HG03095 (cell line): ENCODE results near the gene GATA2.

Source experiments
- ATAC-seq: cut with Tn5 transposase; IDR thresholded peaks from one replicate; pipeline ENCODE4 v1.9.1; 2021; ENCODE audit warnings: moderate library complexity; ENCODE audit not compliant: unreplicated experiment

Gene GATA2

GRCh38 chr3:128488991-128489673 is 3.9 kb downstream of the GATA2 start:
- no peak for ATAC-seq

DNA sequence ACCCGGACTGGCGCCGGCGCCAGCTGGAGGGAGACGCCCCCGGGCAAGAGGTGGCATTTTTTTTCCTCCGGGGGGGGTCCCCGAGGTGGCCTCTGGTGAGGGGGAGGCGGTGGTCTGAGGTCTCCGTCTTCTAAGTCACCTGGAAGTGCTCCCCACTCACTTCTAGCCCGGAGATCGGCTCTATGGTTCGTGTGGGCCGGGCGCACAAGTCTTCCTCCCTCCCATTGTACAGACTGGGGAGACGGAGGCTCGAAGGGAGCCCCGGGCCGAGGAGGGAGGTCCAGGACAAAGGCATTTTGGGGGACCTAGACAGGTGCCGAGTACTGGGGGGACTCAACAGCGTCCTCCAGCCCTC is 4.4 kb downstream of the GATA2 start:
- ATAC-seq, result no peak

GRCh38 chr3:128487813-128488635 is 5.0 kb downstream of the GATA2 start:
- ATAC-seq, result no peak

DNA sequence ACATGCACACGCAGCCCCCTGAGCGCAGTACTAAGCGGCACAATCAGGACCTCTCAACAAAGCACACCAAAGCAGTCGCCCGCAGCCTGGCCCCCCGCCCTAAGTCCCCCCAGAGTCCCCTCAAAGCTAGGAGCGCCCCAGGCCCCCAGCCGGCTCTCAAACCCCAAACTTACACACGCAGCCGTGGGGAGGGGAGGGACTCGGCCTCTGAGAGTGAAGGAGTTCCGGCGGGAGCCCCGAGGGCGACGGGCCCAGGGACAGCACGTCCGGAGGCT is 5.5 kb downstream of the GATA2 start:
- no peak for ATAC-seq

- no peak for ATAC-seq
Observed at GRCh38 chr3:128486681-128487537, 6.1 kb downstream of the GATA2 start.

DNA sequence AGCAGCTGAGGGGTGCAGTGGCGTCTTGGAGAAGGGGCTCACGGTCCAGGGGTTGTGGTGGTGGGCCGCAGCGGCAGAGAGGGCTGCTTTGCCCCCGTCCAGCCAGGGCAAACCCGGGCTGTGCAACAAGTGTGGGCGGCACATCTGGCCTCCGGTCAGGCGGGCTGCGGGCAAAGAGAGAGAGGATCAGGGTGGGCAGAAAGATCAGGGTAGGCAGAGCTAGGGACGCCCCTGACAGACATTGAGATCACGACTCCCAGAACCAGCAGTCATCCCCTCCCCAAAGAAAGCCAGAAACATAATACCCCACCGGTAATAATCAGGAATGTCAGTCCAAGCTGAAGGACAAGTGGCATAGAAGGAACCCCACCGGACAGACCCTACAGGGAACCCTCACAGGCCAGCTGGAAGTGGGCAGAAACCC is 6.8 kb downstream of the GATA2 start:
- ATAC-seq, result no peak

- no peak for ATAC-seq
Observed at GRCh38 chr3:128485282-128486204, 7.5 kb downstream of the GATA2 start.

- no peak for ATAC-seq
Observed at GRCh38 chr3:128484404-128485281, 8.4 kb downstream of the GATA2 start.

DNA sequence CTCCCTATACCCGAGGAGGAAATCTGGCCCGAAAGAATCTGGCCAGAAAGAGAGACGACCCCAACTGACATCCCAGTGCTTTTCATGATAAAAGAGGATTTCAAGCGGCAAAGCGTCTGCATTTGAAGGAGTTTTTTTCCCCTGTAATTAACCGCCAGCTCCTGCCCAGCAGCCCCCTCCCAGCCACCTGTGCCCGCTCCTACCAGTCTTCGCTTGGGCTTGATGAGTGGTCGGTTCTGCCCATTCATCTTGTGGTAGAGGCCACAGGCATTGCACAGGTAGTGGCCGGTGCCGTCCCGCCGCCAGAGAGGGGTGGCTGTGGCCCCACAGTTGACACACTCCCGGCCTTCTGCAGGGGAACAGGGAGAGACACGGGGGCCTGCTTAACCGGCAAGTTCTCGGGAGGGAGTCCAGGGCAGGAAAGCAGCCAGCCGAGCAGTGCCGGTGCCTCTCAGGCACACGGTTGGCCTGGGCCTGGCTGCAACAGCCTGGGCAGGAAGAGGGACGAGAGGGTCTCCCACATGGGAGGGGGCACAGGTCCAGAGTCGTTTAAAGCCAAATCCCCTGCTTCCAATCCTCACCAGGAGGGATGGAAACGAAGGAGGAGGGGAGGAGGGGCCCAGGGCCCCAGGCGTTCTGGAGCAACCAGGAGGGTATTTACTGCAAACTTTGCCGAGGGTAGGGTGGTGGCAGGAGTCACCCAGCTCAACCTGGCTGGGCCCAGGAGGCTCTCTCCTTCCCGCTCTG is 9.2 kb downstream of the GATA2 start:
- ATAC-seq, result no peak

DNA sequence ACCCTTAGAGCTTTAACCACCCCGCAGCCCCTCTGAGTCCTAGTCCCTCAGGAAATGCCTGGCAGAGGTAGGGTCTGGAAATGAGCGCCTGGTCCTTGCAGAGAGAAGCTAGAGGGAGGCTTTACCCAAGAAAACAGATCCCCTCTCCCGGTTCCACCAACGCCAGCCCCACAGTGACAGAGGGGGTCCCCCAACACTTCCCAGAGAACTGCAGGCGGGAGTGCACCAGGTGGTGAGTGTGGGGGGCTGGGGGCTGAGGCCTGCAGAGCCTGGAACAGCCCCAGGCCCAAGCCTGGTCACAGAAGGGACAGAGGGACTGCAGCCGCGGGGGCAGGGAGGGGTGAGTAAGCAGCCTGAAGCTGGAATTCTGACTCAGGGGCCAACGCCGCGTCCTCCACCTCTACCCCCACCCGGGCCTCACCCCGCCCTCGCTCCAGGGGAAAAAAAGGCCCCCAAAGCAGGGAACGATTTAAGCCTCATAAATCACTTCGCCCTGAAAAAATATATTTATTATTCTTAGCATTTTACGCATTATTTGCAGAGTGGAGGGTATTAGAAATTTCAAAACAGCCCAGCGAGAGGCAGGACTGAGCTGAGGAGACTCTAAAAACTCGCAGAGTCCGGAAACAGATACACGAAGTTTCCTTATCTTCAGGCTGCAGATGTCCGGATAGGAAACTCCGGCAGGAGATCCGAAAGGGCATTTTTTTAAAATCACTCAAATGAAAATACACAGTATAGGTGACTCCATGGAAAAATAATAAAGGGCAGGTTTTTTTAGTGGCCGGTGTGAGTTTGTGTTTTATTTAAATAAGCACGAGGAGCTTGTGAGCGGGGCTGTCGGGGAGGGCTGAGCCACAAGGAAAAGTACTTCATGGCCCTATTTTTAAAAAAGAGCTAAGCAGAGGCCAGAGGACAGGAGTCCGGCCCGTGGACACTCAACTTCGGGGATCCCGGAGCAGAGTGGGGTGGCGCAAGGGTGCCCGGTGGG is 10.0 kb downstream of the GATA2 start:
- ATAC-seq, result no peak

- ATAC-seq, result no peak
Observed at GRCh38 chr3:128482175-128482574, 10.8 kb downstream of the GATA2 start.

- no peak for ATAC-seq
Observed at GRCh38 chr3:128481438-128481942, 11.5 kb downstream of the GATA2 start.

DNA sequence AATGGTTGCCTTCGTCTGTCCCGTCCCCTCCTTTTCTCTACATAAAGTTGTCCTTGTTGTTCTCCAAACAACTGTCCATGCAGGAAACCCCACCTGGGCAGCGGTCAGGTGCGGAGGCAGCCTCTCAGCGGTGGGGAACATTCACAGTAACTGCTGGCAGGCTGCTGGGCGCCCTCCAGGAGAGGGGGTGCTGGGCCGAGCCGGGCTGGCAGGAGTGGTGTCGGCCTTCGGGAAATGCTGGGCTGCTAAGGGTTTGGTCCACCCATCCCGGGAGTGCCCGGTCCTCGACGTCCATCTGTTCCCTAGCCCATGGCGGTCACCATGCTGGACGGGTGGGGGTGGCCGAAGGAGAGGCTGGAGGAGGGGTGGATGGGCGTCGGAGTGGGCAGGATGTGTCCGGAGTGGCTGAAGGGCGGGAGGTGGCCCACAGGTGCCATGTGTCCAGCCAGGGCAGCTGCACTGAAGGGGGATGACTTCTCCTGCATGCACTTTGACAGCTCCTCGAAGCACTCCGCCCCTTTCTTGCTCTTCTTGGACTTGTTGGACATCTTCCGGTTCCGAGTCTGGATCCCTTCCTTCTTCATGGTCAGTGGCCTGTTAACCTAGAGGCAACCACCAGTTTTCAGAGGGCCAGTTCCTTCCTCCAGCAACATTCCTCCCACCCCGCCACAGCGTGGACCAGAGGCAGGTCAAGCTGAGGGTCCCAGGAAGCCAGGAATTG is 12.1 kb downstream of the GATA2 start:
- ATAC-seq, result no peak

DNA sequence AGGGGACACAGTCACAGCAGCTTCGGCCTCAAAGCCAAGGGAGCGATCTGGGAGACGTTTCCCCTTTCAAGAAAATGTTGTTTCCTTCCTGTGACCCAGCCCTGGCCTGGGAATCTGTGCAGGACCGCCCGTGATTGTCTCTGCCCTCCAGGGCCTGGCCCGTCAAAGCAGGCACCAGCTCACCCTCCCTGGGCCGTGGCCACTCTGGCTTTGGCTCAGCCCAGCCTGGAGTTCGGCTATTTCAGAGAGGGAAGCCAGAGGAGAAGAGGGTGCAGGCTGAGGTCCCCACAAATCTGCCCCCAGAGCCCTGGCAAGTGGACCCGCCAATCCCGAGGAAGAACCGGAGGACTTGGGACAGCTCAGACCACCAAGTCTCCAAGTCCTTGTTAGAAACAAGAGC is 12.7 kb downstream of the GATA2 start:
- ATAC-seq, result no peak

GRCh38 chr3:128479558-128480086 is 13.4 kb downstream of the GATA2 start:
- no peak for ATAC-seq

DNA sequence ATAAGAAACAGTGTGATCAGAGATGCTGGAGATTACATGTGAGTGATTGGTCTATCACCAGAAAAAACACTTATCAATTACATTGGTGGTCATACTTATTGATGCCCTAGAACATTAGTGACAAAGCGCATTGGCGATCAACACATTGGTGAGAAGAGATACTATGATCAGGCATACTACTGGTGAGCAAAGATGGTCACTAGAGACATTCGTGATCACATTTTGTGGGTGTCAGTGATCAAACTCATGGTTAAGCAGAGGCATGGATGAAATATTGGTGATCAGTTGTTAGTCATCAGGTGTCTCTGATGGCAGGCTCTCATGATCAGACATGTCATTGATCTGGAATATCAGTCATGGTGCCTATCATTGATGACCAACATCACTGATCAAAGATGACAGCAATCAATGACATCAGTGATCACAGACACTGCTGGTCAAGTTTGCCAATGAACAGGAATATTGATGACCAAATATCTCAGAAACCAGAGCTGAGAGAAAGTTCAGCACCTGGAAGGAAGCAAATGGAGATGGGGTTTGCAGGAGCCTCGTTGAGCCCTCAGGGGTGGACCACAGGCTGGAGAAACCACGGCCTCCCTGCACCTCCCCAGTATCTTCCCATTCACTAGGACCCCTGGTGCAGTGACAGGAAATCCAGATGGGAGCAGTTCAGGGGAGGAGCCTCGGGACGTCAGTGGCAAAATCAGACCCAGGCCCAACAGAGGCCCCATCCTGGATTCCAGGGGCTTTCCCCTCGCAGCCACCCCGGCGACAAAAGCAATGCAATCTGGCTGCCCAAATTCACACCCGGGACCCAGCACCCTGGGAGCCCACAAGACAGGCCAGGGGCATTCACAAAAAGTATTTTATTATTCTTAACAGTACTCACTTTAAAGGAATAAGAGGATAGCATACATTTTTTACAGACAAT is 14.2 kb downstream of the GATA2 start:
- no peak for ATAC-seq
